ENCODE measurements around the gene KCNQ5.

DNA sequence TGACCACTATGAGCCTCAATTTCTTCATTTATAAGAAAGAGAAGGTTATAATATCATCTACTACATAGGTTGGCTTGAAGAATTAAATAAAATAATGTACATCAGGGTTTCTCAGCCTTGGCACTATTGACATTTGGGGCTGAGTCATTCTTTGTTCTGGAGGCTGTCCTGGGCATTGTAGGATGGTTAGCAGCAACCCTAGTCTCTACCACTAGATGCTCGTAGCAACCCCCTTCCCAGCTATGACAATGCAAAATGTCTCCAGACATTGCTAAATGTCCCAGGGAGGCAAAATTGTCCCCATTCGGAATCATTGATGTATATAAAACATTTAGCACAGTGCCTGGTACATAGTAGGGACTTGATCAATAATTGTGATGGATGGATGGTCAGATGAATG, 451.4 kb downstream of the KCNQ5 start:
- TF ChIP-seq, protein P1, sequence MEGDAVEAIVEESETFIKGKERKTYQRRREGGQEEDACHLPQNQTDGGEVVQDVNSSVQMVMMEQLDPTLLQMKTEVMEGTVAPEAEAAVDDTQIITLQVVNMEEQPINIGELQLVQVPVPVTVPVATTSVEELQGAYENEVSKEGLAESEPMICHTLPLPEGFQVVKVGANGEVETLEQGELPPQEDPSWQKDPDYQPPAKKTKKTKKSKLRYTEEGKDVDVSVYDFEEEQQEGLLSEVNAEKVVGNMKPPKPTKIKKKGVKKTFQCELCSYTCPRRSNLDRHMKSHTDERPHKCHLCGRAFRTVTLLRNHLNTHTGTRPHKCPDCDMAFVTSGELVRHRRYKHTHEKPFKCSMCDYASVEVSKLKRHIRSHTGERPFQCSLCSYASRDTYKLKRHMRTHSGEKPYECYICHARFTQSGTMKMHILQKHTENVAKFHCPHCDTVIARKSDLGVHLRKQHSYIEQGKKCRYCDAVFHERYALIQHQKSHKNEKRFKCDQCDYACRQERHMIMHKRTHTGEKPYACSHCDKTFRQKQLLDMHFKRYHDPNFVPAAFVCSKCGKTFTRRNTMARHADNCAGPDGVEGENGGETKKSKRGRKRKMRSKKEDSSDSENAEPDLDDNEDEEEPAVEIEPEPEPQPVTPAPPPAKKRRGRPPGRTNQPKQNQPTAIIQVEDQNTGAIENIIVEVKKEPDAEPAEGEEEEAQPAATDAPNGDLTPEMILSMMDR (conservative IDR thresholded peaks at IDR 0.05; ENCODE audit: low read depth, low read length): no peak
- TF ChIP-seq EZH2 (IDR thresholded peaks at IDR 0.05; ENCODE audit: borderline replicate concordance, low read depth, low read length, poor library complexity, severe bottlenecking): no peak
